VCaP (cell line): ENCODE measurements around the gene DLGAP1.

Source experiments
- H3K27ac ChIP-seq: fragments of 450-650 bp; 2 replicates; pipeline ENCODE4 v1.5.1; 2017
- CTCF ChIP-seq: fragments of 450-650 bp; conservative IDR thresholded peaks from 2 replicates; pipeline ENCODE4 v1.5.1; 2017; ENCODE audit warnings: mild to moderate bottlenecking, moderate library complexity

Gene DLGAP1

GRCh38 chr18:4172196-4173100, 282.7 kb downstream of the DLGAP1 start:
- H3K27ac ChIP-seq, result no peak overlapping the region
- TF ChIP-seq CTCF, result no peak

GRCh38 chr18:4157352-4157751, 297.8 kb downstream of the DLGAP1 start:
- H3K27ac ChIP-seq, result no peak overlapping the region
- no peak for TF ChIP-seq CTCF

DNA sequence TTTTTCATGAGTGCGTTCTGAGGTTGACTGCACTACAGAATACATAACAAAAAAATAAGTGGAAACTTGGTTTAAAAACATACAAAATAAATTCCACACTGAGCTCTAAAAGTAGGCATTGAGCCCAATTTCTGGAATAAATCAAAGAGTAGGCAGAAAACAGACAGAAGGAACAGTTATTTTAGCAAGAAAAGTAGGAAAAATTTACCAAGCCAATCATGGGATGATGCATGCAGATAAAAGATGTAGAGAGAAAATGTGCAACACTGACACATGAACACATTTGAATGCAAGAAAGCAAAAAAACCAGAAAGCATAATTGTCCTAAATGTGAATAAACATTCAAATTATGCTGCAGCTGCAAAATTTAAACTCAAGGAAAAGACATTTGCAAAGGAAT, 308.3 kb downstream of the DLGAP1 start:
- TF ChIP-seq CTCF, result no peak
- H3K27ac ChIP-seq, result no peak overlapping the region

DNA sequence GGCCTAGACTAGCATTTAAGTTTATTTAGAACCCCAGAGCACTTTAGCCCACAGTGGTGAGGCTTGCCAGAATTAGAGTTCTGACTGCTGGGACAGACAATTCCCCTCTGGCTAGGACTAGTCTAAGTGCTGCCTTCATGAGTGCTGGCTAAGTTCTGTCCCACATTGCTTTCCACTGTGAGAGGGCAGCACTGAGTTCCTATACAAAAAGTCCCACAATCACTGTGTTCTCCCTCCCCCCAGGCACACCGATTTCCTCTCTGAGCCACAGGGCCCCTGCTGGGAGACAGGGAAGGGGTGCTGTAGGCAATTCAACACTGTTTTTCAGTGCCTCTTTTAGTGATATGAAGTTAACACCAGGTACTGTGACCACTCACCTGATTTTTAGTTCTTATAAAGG, 310.9 kb downstream of the DLGAP1 start:
- H3K27ac ChIP-seq, result no peak overlapping the region
- TF ChIP-seq CTCF, result no peak

GRCh38 chr18:4143585-4143984, 311.5 kb downstream of the DLGAP1 start:
- H3K27ac ChIP-seq, result no peak overlapping the region
- TF ChIP-seq CTCF, result no peak

GRCh38 chr18:4142876-4143275, 312.2 kb downstream of the DLGAP1 start:
- no peak overlapping the region for H3K27ac ChIP-seq
- TF ChIP-seq CTCF, result no peak

DNA sequence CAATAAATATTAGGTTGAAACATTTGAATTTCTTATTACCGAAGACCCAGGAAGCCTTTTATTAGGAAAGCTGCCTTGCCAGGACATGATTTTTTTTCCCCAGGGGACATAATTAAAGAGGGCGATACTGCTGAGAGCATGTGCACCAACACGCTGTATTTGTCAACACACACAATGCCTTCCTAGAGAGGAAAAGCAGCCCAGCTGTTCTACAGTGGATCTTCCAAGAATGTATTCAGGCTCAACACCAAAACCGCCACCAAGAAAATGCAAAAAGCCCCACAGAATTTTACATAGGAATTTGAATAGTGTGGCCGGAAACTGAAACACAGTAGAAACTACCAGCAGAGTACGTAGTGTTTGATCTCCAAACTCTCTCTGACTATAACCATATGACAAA, 320.4 kb downstream of the DLGAP1 start:
- no peak for TF ChIP-seq CTCF
- no peak overlapping the region for H3K27ac ChIP-seq
